Trophoblast cell (in vitro differentiated cells and primary cell): ENCODE results near the gene CENPP.
"Not testable (repeated sequence)": the region's sequence is repeated elsewhere in the genome, so short reads cannot be mapped to it uniquely, and the experiment has no call there.

ENCODE experiments used
- DNase-seq, 2 donors: peaks; one replicate each; pipeline ENCODE4 v3.0.0-alpha.2; 2016
- H2AFZ ChIP-seq: 2 replicates; pipeline ENCODE4 v1.6.1; 2013; ENCODE audit warnings: low read length, moderate library complexity, mild to moderate bottlenecking; ENCODE audit not compliant: insufficient read depth, poor library complexity
- H2AK5ac ChIP-seq: 2 replicates; pipeline ENCODE4 v1.6.1; 2013; ENCODE audit warnings: mild to moderate bottlenecking, low read length
- H2BK120ac ChIP-seq: 2 replicates; pipeline ENCODE4 v1.6.1; 2013; ENCODE audit warnings: low read length, mild to moderate bottlenecking, moderate library complexity; ENCODE audit not compliant: insufficient read depth, poor library complexity
- H2BK12ac ChIP-seq: 2 replicates; pipeline ENCODE4 v1.6.1; 2013; ENCODE audit warnings: mild to moderate bottlenecking, low read length, moderate library complexity
- H2BK5ac ChIP-seq: 2 replicates; pipeline ENCODE4 v1.6.1; 2013; ENCODE audit warnings: low read length, low read depth, moderate library complexity, mild to moderate bottlenecking; ENCODE audit not compliant: poor library complexity
- H3K14ac ChIP-seq: 2 replicates; pipeline ENCODE4 v1.6.1; 2013; ENCODE audit warnings: mild to moderate bottlenecking, low read length
- H3K18ac ChIP-seq: 2 replicates; pipeline ENCODE4 v1.6.1; 2013; ENCODE audit warnings: mild to moderate bottlenecking, low read length
- H3K23ac ChIP-seq: 2 replicates; pipeline ENCODE4 v1.6.1; 2013; ENCODE audit warnings: low read length
- H3K27ac ChIP-seq: 2 replicates; pipeline ENCODE4 v1.5.1; 2013; ENCODE audit warnings: low read depth, mild to moderate bottlenecking, inconsistent platforms, low read length, moderate library complexity
- H3K27me3 ChIP-seq: 2 replicates; pipeline ENCODE4 v1.6.1; 2013; ENCODE audit warnings: inconsistent platforms, mild to moderate bottlenecking, low read length, moderate library complexity; ENCODE audit not compliant: insufficient read depth
- H3K36me3 ChIP-seq, 2 experiments: 1 replicate in 1 of 2; 2 replicates in 1 of 2; pipeline ENCODE4 v1.6.1; 2013; ENCODE audit warnings: low read length in 2 of 2, mild to moderate bottlenecking in 2 of 2, moderate library complexity in 1 of 2; ENCODE audit not compliant: insufficient read depth in 2 of 2, control insufficient read depth in 1 of 2
- H3K4ac ChIP-seq: 2 replicates; pipeline ENCODE4 v1.6.1; 2013; ENCODE audit warnings: low read depth, mild to moderate bottlenecking, low read length, moderate library complexity
- H3K4me1 ChIP-seq, 2 experiments: 1 replicate in 1 of 2; 2 replicates in 1 of 2; pipeline ENCODE4 v1.6.1; 2013; ENCODE audit warnings: low read length in 2 of 2, mild to moderate bottlenecking in 2 of 2, moderate library complexity in 1 of 2; ENCODE audit not compliant: insufficient read depth in 2 of 2, control insufficient read depth in 1 of 2
- H3K4me2 ChIP-seq: 2 replicates; pipeline ENCODE4 v1.6.1; 2013; ENCODE audit warnings: inconsistent platforms, mild to moderate bottlenecking, low read length, moderate library complexity
- H3K4me3 ChIP-seq: 2 replicates; pipeline ENCODE4 v1.5.1; 2013; ENCODE audit warnings: mild to moderate bottlenecking, low read depth, low read length, inconsistent platforms
- H3K79me1 ChIP-seq: one replicate; pipeline ENCODE4 v1.6.1; 2013; ENCODE audit warnings: low read length
- H3K79me2 ChIP-seq: 2 replicates; pipeline ENCODE4 v1.6.1; 2013; ENCODE audit warnings: low read length, mild to moderate bottlenecking; ENCODE audit not compliant: control insufficient read depth, insufficient read depth, poor library complexity
- H3K9ac ChIP-seq: 2 replicates; pipeline ENCODE4 v1.6.1; 2013; ENCODE audit warnings: mild to moderate bottlenecking, low read length
- H3K9me3 ChIP-seq: 2 replicates; pipeline ENCODE4 v1.6.1; 2013; ENCODE audit warnings: low read depth, mild to moderate bottlenecking, control low read depth, inconsistent platforms, low read length; ENCODE audit not compliant: insufficient read depth
- H4K12ac ChIP-seq: 2 replicates; pipeline ENCODE4 v1.6.1; 2013; ENCODE audit warnings: low read depth, mild to moderate bottlenecking, low read length, moderate library complexity
- H4K8ac ChIP-seq: 2 replicates; pipeline ENCODE4 v1.6.1; 2013; ENCODE audit warnings: low read depth, mild to moderate bottlenecking, low read length, moderate library complexity
- H4K91ac ChIP-seq: one replicate; pipeline ENCODE4 v1.6.1; 2013; ENCODE audit warnings: low read depth, mild to moderate bottlenecking, low read length, moderate library complexity
- WGBS: extraction: QIAGEN DNeasy Blood & Tissue Kit; methylation state at CpG from one replicate; pipeline ENCODE4 v1.1.7; 2013; ENCODE audit warnings: missing lambda C conversion rate; ENCODE audit not compliant: insufficient read length, insufficient coverage; ENCODE audit errors: extremely low coverage; 5-methylcytosine and 5-hydroxymethylcytosine counted together

Gene CENPP

GRCh38 chr9:92571871-92572270 lies 246.1 kb downstream of the CENPP start:
- H2BK5ac ChIP-seq, H3K14ac ChIP-seq, DNase-seq, H2AK5ac ChIP-seq, H2BK12ac ChIP-seq, H3K27ac ChIP-seq, H3K4me1 ChIP-seq, H2AFZ ChIP-seq, H3K23ac ChIP-seq, H3K9ac ChIP-seq, H4K91ac ChIP-seq, H4K8ac ChIP-seq, H3K18ac ChIP-seq, H3K36me3 ChIP-seq, H2BK120ac ChIP-seq, H3K79me2 ChIP-seq, H3K27me3 ChIP-seq, H3K4ac ChIP-seq, H3K9me3 ChIP-seq, H4K12ac ChIP-seq, H3K4me2 ChIP-seq, H3K79me1 ChIP-seq, H3K4me3 ChIP-seq: not testable (repeated sequence)
- WGBS = no CpG with 5 or more reads among the region's 2 CpGs

GRCh38 chr9:92573612-92574011 lies 247.9 kb downstream of the CENPP start:
- H3K27me3 ChIP-seq, H3K4ac ChIP-seq, H3K18ac ChIP-seq, H3K14ac ChIP-seq, H3K4me3 ChIP-seq, H3K9me3 ChIP-seq, H4K91ac ChIP-seq, H4K12ac ChIP-seq, DNase-seq, H2BK120ac ChIP-seq, H2BK5ac ChIP-seq, H3K23ac ChIP-seq, H2BK12ac ChIP-seq, H3K4me1 ChIP-seq, H2AK5ac ChIP-seq, H3K27ac ChIP-seq, H4K8ac ChIP-seq, H3K79me2 ChIP-seq, H3K4me2 ChIP-seq, H3K9ac ChIP-seq, H3K36me3 ChIP-seq, H3K79me1 ChIP-seq, H2AFZ ChIP-seq: not testable (repeated sequence)
- no CpG with 5 or more reads among the region's 14 CpGs for WGBS

GRCh38 chr9:92576175-92576574 lies 250.4 kb downstream of the CENPP start:
- H4K91ac ChIP-seq = no peak overlapping the region

GRCh38 chr9:92589923-92590322 lies 264.2 kb downstream of the CENPP start:
- H3K9me3 ChIP-seq = no peaks in the 10 kb centered on the region
- no peak overlapping the region for H3K18ac ChIP-seq
- H3K23ac ChIP-seq = no peak overlapping the region
- no peaks in the 10 kb centered on the region for H3K4me1 ChIP-seq
- no peak overlapping the region for H3K27ac ChIP-seq
- H3K79me1 ChIP-seq = no peaks in the 10 kb centered on the region
- no peak overlapping the region for H4K8ac ChIP-seq
- no peaks in the 10 kb centered on the region for H3K36me3 ChIP-seq
- no peak overlapping the region for H3K14ac ChIP-seq
- H2BK5ac ChIP-seq = no peak overlapping the region
- no peak overlapping the region for H3K4me3 ChIP-seq
- H4K91ac ChIP-seq = no peak overlapping the region
- no peak overlapping the region for H2BK120ac ChIP-seq
- WGBS = no CpG with 5 or more reads among the region's 1 CpG
- H3K4ac ChIP-seq = no peak overlapping the region
- H3K4me2 ChIP-seq = no peak overlapping the region
- no peak overlapping the region for H2AFZ ChIP-seq
- no peaks in the 10 kb centered on the region for H3K79me2 ChIP-seq
- no peak overlapping the region for H2BK12ac ChIP-seq
- H3K9ac ChIP-seq = no peak overlapping the region
- H2AK5ac ChIP-seq = no peak overlapping the region
- no peak overlapping the region for H4K12ac ChIP-seq
- no peaks in the 10 kb centered on the region for H3K27me3 ChIP-seq
- peak in 1 of 2 donors; percentile 17 for DNase-seq

More at GRCh38 chr9:92576175-92576574, 250.4 kb downstream of the CENPP start:
- Histone ChIP-seq H2BK120ac (no peak overlapping the region), H3K18ac (no peak overlapping the region), H3K79me1 (no peaks in the 10 kb centered on the region), H3K27ac (no peak overlapping the region), H4K8ac (no peak overlapping the region), H3K79me2 (no peaks in the 10 kb centered on the region), H3K36me3 (no peaks in the 10 kb centered on the region), H4K12ac (no peak overlapping the region), H3K23ac (no peak overlapping the region), H3K27me3 (no peaks in the 10 kb centered on the region), H2BK12ac (no peak overlapping the region), H3K4ac (no peak overlapping the region), H3K4me1 (no peaks in the 10 kb centered on the region), H3K14ac (no peak overlapping the region), H2BK5ac (no peak overlapping the region), H3K4me3 (no peak overlapping the region), H2AFZ (no peak overlapping the region), H3K4me2 (no peak overlapping the region), H2AK5ac (no peak overlapping the region), H3K9me3 (no peaks in the 10 kb centered on the region), H3K9ac (no peak overlapping the region)
- WGBS = no CpG with 5 or more reads among the region's 1 CpG
- DNase-seq = no peak
